Nasal cavity respiratory epithelium epithelial cell of viscerocranial mucosa (primary cell): ENCODE results near the gene MARCHF9. TPM values are rescaled to one million over a fixed set of nuclear protein-coding genes. Genes with fewer than 3 reads are reported as not detected.

Experiments used
- total RNA-seq: library from RNA; depleted of rRNA; stranded (reverse); fragments of >200 nt; gene quantifications from 2 replicates; pipeline ENCODE4 v1.2.3, GENCODE V29; 2014

Gene MARCHF9, protein sequence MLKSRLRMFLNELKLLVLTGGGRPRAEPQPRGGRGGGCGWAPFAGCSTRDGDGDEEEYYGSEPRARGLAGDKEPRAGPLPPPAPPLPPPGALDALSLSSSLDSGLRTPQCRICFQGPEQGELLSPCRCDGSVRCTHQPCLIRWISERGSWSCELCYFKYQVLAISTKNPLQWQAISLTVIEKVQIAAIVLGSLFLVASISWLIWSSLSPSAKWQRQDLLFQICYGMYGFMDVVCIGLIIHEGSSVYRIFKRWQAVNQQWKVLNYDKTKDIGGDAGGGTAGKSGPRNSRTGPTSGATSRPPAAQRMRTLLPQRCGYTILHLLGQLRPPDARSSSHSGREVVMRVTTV
- 6.5 and 9.7 TPM in 2 replicates for total RNA-seq

GRCh38 chr12:57754411-57755193 lies at the start of gene MARCHF9:
TSS of gene MARCHF9 (plus strand) at chr12:57755103. CDS start at chr12:57755529, 426 bp downstream.

GRCh38 chr12:57738661-57739237 lies 16.2 kb upstream of the MARCHF9 start, which contains the start of gene AGAP2:
TSS of gene AGAP2 (minus strand) at chr12:57738742. CDS start at chr12:57738246, 496 bp downstream.

DNA sequence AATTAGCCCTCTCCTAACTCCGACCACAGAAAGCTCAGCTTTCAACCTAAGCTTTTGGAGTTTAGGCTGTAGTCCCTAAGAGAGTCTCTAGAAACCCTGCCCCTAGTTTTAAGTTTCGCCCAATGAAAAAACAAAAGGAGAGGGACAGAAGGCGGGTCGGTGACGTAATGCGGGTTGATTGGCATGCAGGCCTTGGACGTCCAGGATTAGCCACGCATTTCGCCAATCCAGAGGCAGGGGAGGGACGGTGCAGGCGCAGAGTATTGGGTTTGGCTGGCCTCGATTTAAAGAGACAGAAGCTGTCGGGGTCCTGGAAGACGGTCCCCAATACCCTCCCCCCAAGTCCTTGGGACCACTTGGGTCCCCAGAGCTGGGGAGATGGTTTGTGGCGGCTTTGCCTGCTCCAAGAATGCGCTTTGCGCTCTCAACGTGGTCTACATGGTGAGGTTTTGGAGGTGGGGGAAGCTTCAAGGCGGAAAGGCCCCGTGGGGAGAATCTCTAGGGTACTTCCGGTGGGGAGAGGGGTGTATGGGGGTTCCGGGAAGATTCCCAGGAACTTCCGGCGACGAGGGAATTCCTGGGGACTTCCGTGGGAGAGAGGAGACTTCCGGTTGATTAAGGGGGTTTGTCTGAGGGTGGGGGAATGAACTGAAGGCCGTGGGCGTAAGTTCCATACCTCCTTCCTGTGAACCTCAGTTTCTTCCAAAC lies 10.0 kb upstream of the MARCHF9 start, which contains the start of gene TSPAN31:
Gene TSPAN31 (plus strand): TSS at position 263 of the 708 bp plus-strand sequence. CDS start 116 bp downstream, at position 379.

GRCh38 chr12:57751788-57752667 lies 2.9 kb upstream of the MARCHF9 start, which contains the start of gene CDK4:
TSS of gene CDK4 (minus strand) at chr12:57752310. CDS start at chr12:57751717, 593 bp downstream.

GRCh38 chr12:57766464-57767304 lies 11.8 kb downstream of the MARCHF9 start, which contains the start of gene CYP27B1:
TSS of gene CYP27B1 (minus strand) at chr12:57767078. CDS start at chr12:57767041, 37 bp downstream.

GRCh38 chr12:57771873-57772428 lies 17.0 kb downstream of the MARCHF9 start, which contains the start of gene METTL1:
TSS of gene METTL1 (minus strand) at chr12:57772105. CDS start at chr12:57772083, 22 bp downstream.

DNA sequence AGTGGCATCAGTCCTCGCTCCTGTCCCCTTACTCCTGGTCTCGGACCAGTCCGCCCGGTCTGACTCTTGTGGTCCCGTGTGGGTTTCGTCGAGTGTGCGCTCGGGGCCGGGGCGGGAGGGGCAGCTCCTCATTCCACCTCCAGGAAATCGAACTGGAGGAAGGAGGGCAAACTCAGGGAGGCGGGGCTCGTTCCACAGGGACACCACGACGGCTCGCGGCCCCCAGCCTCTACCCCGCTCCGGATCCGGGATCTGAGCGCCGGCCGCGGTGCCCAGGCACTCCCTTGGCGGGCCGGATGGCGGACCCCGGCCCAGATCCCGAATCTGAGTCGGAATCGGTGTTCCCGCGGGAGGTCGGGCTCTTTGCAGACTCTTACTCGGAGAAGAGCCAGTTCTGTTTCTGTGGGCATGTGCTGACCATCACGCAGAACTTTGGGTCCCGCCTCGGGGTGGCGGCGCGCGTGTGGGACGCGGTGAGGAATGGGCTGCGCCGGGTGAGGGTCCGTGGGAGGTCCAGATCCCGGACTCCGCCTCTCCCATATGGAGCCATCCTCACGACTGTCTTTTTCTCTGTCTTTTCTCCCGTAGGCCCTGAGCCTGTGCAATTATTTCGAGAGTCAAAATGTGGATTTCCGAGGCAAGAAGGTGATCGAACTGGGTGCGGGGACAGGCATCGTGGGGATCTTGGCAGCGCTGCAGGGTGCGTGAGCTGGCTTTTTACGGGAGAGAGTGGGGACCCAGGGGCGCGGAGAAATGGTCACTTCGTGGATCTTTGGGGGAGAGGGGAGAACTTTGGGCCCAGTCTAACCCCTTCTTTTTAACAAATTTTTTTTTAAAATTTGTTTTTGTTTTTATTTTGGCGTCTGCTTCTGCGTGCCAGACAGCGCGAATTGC lies 17.8 kb downstream of the MARCHF9 start, which contains the start of gene EEF1AKMT3:
Gene EEF1AKMT3 (plus strand): TSS at position 186 of the 894 bp plus-strand sequence. CDS start 111 bp downstream, at position 297.

DNA sequence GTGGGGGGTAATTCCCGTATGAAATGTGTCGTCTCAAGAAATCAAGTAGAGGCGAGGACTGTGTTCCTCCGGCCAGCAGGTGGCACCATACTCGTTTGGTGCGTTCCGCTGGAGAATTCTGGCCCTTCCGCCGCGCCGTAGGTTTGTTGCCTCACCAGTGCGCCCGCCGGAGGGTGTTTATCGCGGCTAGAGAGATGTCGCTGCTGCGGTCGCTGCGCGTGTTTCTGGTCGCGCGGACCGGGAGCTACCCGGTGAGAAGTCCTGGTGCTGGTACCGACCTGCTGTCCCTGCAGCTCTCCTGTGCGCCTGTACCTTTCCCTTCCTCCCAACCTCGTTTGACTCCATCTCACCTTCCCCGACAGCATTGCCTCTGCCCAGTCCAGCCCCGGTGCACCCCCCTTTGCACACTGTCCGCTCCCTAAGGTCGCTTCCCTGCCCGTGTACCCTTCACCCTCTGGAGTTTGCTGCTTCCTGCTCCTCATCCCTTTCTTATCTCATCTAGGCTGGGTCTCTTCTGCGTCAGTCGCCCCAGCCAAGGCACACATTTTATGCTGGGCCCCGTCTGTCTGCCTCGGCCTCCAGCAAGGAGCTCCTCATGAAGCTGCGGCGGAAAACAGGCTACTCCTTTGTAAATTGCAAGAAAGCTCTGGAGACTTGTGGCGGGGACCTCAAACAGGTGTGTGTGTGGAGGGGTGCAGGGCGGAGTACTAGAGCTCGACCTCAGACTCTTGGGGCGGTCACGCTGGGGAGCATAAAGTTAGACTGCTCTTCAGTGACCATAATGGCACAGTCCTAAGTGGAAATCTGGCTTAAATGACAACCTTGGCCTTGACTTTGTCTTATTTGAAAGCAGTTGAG lies 27.9 kb downstream of the MARCHF9 start, which contains the start of gene TSFM:
Gene TSFM (plus strand): TSS at position 180 of the 858 bp plus-strand sequence. CDS start 15 bp downstream, at position 195.

Other genes starting within 250 kb of the MARCHF9 start
- gene DDIT3, start 234.6 kb upstream of the MARCHF9 start, total RNA-seq, result 128 and 270 TPM in 2 replicates
- gene MBD6, start 232.3 kb upstream of the MARCHF9 start, total RNA-seq, result 3.4 and 19.0 TPM in 2 replicates
- 68.7 and 104 TPM in 2 replicates for gene DCTN2, start 207.9 kb upstream of the MARCHF9 start, total RNA-seq
- gene KIF5A, start 205.1 kb upstream of the MARCHF9 start, total RNA-seq, result under 0.01 and 0.21 TPM in 2 replicates
- 47.8 and 62.5 TPM in 2 replicates for gene PIP4K2C, start 163.9 kb upstream of the MARCHF9 start, total RNA-seq
- 3.1 and 7.0 TPM in 2 replicates for gene DTX3, start 150.3 kb upstream of the MARCHF9 start, total RNA-seq
- under 0.01 and 0.43 TPM in 2 replicates for gene ARHGEF25, start 143.7 kb upstream of the MARCHF9 start, total RNA-seq
- 0.07 TPM in 1 of 2 replicates, not detected in the other for gene B4GALNT1, start 121.9 kb upstream of the MARCHF9 start, total RNA-seq
- 188 and 209 TPM in 2 replicates for gene OS9, start 61.0 kb upstream of the MARCHF9 start, total RNA-seq
- under 0.01 and 0.07 TPM in 2 replicates for gene AGAP2, start 16.4 kb upstream of the MARCHF9 start, total RNA-seq
- 42.8 and 93.6 TPM in 2 replicates for gene TSPAN31, start 10.1 kb upstream of the MARCHF9 start, total RNA-seq
- 108 and 152 TPM in 2 replicates for gene CDK4, start 2.8 kb upstream of the MARCHF9 start, total RNA-seq
- 1.5 and 4.1 TPM in 2 replicates for gene CYP27B1, start 12.0 kb downstream of the MARCHF9 start, total RNA-seq
- gene METTL1, start 17.0 kb downstream of the MARCHF9 start, total RNA-seq, result 8.5 and 9.5 TPM in 2 replicates
- gene EEF1AKMT3, start 17.5 kb downstream of the MARCHF9 start, total RNA-seq, result 6.8 and 7.7 TPM in 2 replicates
- gene TSFM, start 27.7 kb downstream of the MARCHF9 start, total RNA-seq, result 17.1 and 17.3 TPM in 2 replicates
- gene AVIL, start 63.6 kb downstream of the MARCHF9 start, total RNA-seq, result 0.34 and 3.3 TPM in 2 replicates
- gene CTDSP2, start 91.6 kb downstream of the MARCHF9 start, total RNA-seq, result 32.5 and 72.8 TPM in 2 replicates
- 4.2 and 6.5 TPM in 2 replicates for gene ATP23, start 186.5 kb downstream of the MARCHF9 start, total RNA-seq